K562 (cell line): ENCODE results near the gene ELMO3. TPM values are rescaled to one million over a fixed set of nuclear protein-coding genes. Genes with fewer than 3 reads are reported as not detected.

ENCODE experiments used
- BACH1 ChIP-seq: fragments of 200-800 bp; sonication (Bioruptor generic); IDR thresholded peaks from 2 replicates; pipeline ENCODE4 v1.6.1; 2016; ENCODE audit warnings: missing genetic modification characterization, missing compliant biosample characterization
- CAMTA2 ChIP-seq: fragments of 250-450 bp; sonication (Bioruptor Pico); conservative IDR thresholded peaks from 2 replicates; pipeline ENCODE4 v1.5.1; 2022
- E2F1 ChIP-seq: sonication (generic); formaldehyde crosslinking; IDR thresholded peaks from 2 replicates; pipeline ENCODE4 v1.8.1; 2023; ENCODE audit warnings: mild to moderate bottlenecking, missing genetic modification reagents, moderate library complexity
- HDAC2 ChIP-seq: fragments of 450-650 bp; IDR thresholded peaks from 2 replicates; pipeline ENCODE4 v1.6.1; 2016; ENCODE audit warnings: mild to moderate bottlenecking
- HMGXB4 ChIP-seq: sonication (generic); formaldehyde crosslinking; IDR thresholded peaks from 2 replicates; pipeline ENCODE4 v1.8.1; 2023; ENCODE audit warnings: mild to moderate bottlenecking, missing genetic modification reagents
- HSF4 ChIP-seq: fragments of 250-450 bp; sonication (Bioruptor Pico); IDR thresholded peaks from 2 replicates; pipeline ENCODE4 v2.1.2; 2022; ENCODE audit warnings: mild to moderate bottlenecking, moderate library complexity, borderline replicate concordance
- IRF1 ChIP-seq: sonication (generic); formaldehyde crosslinking; IDR thresholded peaks from 2 replicates; pipeline ENCODE4 v1.8.0; 2022; ENCODE audit warnings: missing genetic modification reagents, mild to moderate bottlenecking, borderline replicate concordance
- KDM1A ChIP-seq, 2 experiments: fragments of 450-650 bp; IDR thresholded peaks; 2 replicates each; pipeline ENCODE4 v1.6.1; 2016; ENCODE audit warnings: mild to moderate bottlenecking in 2 of 2
- LEF1 ChIP-seq: fragments of 450-650 bp; IDR thresholded peaks from 2 replicates; pipeline ENCODE4 v1.6.1; 2016; ENCODE audit warnings: mild to moderate bottlenecking
- MITF ChIP-seq: IDR thresholded peaks from 2 replicates; pipeline ENCODE4 v1.6.1; 2014; ENCODE audit warnings: antibody characterized with exemption
- PHF21A ChIP-seq: fragments of 450-650 bp; IDR thresholded peaks from 2 replicates; pipeline ENCODE4 v1.6.1; 2017; ENCODE audit warnings: low read depth, borderline replicate concordance
- RBFOX2 ChIP-seq: fragments of 200-400 bp; formaldehyde crosslinking; IDR thresholded peaks from 2 replicates; pipeline ENCODE4 v1.6.1; 2017; ENCODE audit warnings: low read depth, mild to moderate bottlenecking, low read length, moderate library complexity
- SAFB2 ChIP-seq: fragments of 200-400 bp; formaldehyde crosslinking; IDR thresholded peaks from 2 replicates; pipeline ENCODE4 v1.6.1; 2018; ENCODE audit warnings: borderline replicate concordance, low read length, low read depth, moderate library complexity; ENCODE audit not compliant: severe bottlenecking
- THRA ChIP-seq: fragments of 450-650 bp; IDR thresholded peaks from 2 replicates; pipeline ENCODE4 v1.6.1; 2017; ENCODE audit warnings: mild to moderate bottlenecking, moderate library complexity
- ZBTB49 ChIP-seq: sonication (generic); formaldehyde crosslinking; IDR thresholded peaks from 2 replicates; pipeline ENCODE4 v1.8.0; 2022; ENCODE audit warnings: missing genetic modification reagents, mild to moderate bottlenecking, borderline replicate concordance
- ZFPM2 ChIP-seq: fragments of 250-450 bp; sonication (Bioruptor Pico); IDR thresholded peaks from 2 replicates; pipeline ENCODE4 v1.5.1; 2022; ENCODE audit warnings: mild to moderate bottlenecking
- ZFX ChIP-seq: sonication (generic); formaldehyde crosslinking; IDR thresholded peaks from 2 replicates; pipeline ENCODE4 v1.8.0; 2022; ENCODE audit warnings: mild to moderate bottlenecking, missing genetic modification reagents, moderate library complexity
- ZNF124 ChIP-seq: sonication (generic); formaldehyde crosslinking; IDR thresholded peaks from 2 replicates; pipeline ENCODE4 v1.8.1; 2022; ENCODE audit warnings: missing genetic modification reagents
- polyA plus RNA-seq, 8 experiments: library from polyadenylated mRNA; depleted of rRNA in 4 of 8; stranded (reverse) in 5 of 8; unstranded in 3 of 8; fragments of >200 nt; fragmentation: Nextera tagmentation in 2 of 8; fragmentation: Illumina TruSeq in 1 of 8; extraction: Ambion mirVana in 2 of 8; extraction: Trizol in 1 of 8; gene quantifications; 2 replicates each; pipeline versions ENCODE4 v1.2.1 to v1.2.3, GENCODE V29; 2011 to 2014; ENCODE audit warnings: inconsistent platforms in 1 of 8, missing spikeins in 1 of 8
- total RNA-seq, 7 experiments: library from RNA; depleted of rRNA in 6 of 7; stranded (reverse); fragments of >200 nt in 6 of 7; fragmentation: Illumina TruSeq in 2 of 7; extraction: Trizol in 2 of 7; gene quantifications; 2 replicates each; pipeline versions ENCODE4 v1.2.1 to v1.2.3, GENCODE V29; 2011 to 2021; ENCODE audit warnings: low replicate concordance in 1 of 7

ELMO3 gene
- total and polyA plus RNA-seq, 9 of the 15 experiments (the other 6 are each of a cell fraction or from before 2014, with no cell fraction given), result 0.04 to 5.1 (median 1.5) TPM

- TF ChIP-seq THRA, result no peak
- no peak for TF ChIP-seq E2F1
- peak; percentile 40; the same call in 1 of the 2 replicates for TF ChIP-seq HDAC2
- TF ChIP-seq MITF, result peak; percentile 12; the same call in 1 of the 2 replicates
- TF ChIP-seq HSF4 (CRISPR knock-in tag), result no peak
- peak; percentile 62 for TF ChIP-seq ZFX (CRISPR knock-in tag)
- no peak for TF ChIP-seq IRF1 (CRISPR knock-in tag)
- TF ChIP-seq LEF1, result peak; percentile 83
- no peak for TF ChIP-seq ZFPM2 (CRISPR knock-in tag)
- no peak for TF ChIP-seq ZBTB49 (CRISPR knock-in tag)
- TF ChIP-seq KDM1A (IDR thresholded peaks at IDR 0.05), result peak in 1 of 2 experiments; percentile 52; a peak in 2 of 4 replicates
- TF ChIP-seq ZNF124 (CRISPR knock-in tag), result no peak
- TF ChIP-seq BACH1, result no peak; the same call in 1 of the 2 replicates
- no peak for TF ChIP-seq SAFB2
- no peak for TF ChIP-seq CAMTA2 (CRISPR knock-in tag)
- TF ChIP-seq HMGXB4 (CRISPR knock-in tag), result no peak
- peak; percentile 47; the same call in 1 of the 2 replicates for TF ChIP-seq RBFOX2
- no peak; the same call in 1 of the 2 replicates for TF ChIP-seq PHF21A
Observed at GRCh38 chr16:67241008-67241900, 42.3 kb downstream of the ELMO3 start (continued).
